ENCODE results near the gene SP1. TPM values are rescaled to one million over a fixed set of nuclear protein-coding genes. Genes with fewer than 3 reads are reported as not detected.
A peak's percentile ranks its signal among the peaks of the same experiment; 100 is the strongest.
"Not testable (repeated sequence)": the region's sequence is repeated elsewhere in the genome, so short reads cannot be mapped to it uniquely, and the experiment has no call there.

SP1 gene
- polyA plus RNA-seq: 10 to 100 TPM; 21.6 to 22.3 TPM

GRCh38 chr12:53380104-53380793, at the start of gene SP1:
Gene SP1 (plus strand): TSS chr12:53380176. CDS start chr12:53380292, 116 bp downstream.
- WGBS, 2 donors: 1 to 2% methylated on average over 45 to 67 of the region's 71 CpGs
- Histone ChIP-seq H3K9me3 (ENCODE audit: control insufficient read depth in 2 of 2, insufficient read depth in 1 of 2, low read depth in 1 of 2, low read length in 1 of 2) (no peaks in the 10 kb centered on the region), H3K27me3 (ENCODE audit: control insufficient read depth in 1 of 2, insufficient read depth in 2 of 2, low read length in 2 of 2) (no peaks in the 10 kb centered on the region), H3K36me3 (ENCODE audit: control insufficient read depth in 2 of 2, insufficient read depth in 2 of 2, low read length in 1 of 2) (peaks cover 7 to 15% of the 10 kb centered on the region in 2 donors), H3K4me3 (ENCODE audit: low read depth in 1 of 2, low read length in 2 of 2) (peak within 1 kb of the TSS; percentile 59 to 70), H3K4me1 (ENCODE audit: control insufficient read depth in 2 of 2, insufficient read depth in 2 of 2, low read length in 1 of 2) (peaks cover 5 to 19% of the 10 kb centered on the region in 2 donors), H3K27ac (ENCODE audit: low read depth in 2 of 2, low read length in 1 of 2) (peak within 1 kb of the TSS; percentile 99)

- Histone ChIP-seq H3K4me3 (ENCODE audit: low read depth in 1 of 2, low read length in 2 of 2) (no peak overlapping the region), H3K27me3 (ENCODE audit: control insufficient read depth in 1 of 2, insufficient read depth in 2 of 2, low read length in 2 of 2) (no peaks in the 10 kb centered on the region), H3K9me3 (ENCODE audit: control insufficient read depth in 2 of 2, insufficient read depth in 1 of 2, low read depth in 1 of 2, low read length in 1 of 2) (no peaks in the 10 kb centered on the region), H3K4me1 (ENCODE audit: control insufficient read depth in 2 of 2, insufficient read depth in 2 of 2, low read length in 1 of 2) (peaks cover 0 to 2% of the 10 kb centered on the region in 2 donors), H3K27ac (ENCODE audit: low read depth in 2 of 2, low read length in 1 of 2) (no peak overlapping the region), H3K36me3 (ENCODE audit: control insufficient read depth in 2 of 2, insufficient read depth in 2 of 2, low read length in 1 of 2) (no peaks in the 10 kb centered on the region)
- 77 to 87% methylated on average over 5 of the region's 5 CpGs for WGBS, 2 donors
These were observed 49.3 kb upstream of the SP1 start for GRCh38 chr12:53330671-53331070.

- not testable (repeated sequence) for H3K27ac ChIP-seq (ENCODE audit: low read depth in 2 of 2, low read length in 1 of 2); H3K4me3 ChIP-seq (ENCODE audit: low read depth in 1 of 2, low read length in 2 of 2); H3K9me3 ChIP-seq (ENCODE audit: control insufficient read depth in 2 of 2, insufficient read depth in 1 of 2, low read depth in 1 of 2, low read length in 1 of 2); H3K36me3 ChIP-seq (ENCODE audit: control insufficient read depth in 2 of 2, insufficient read depth in 2 of 2, low read length in 1 of 2); H3K4me1 ChIP-seq (ENCODE audit: control insufficient read depth in 2 of 2, insufficient read depth in 2 of 2, low read length in 1 of 2); H3K27me3 ChIP-seq (ENCODE audit: control insufficient read depth in 1 of 2, insufficient read depth in 2 of 2, low read length in 2 of 2)
These were observed 47.6 kb upstream of the SP1 start for GRCh38 chr12:53332339-53332738.

- WGBS, 2 donors: 57 to 70% methylated on average over 13 to 15 of the region's 15 CpGs
- no peak overlapping the region for H3K4me3 ChIP-seq (ENCODE audit: low read depth in 1 of 2, low read length in 2 of 2)
- H3K9me3 ChIP-seq (ENCODE audit: control insufficient read depth in 2 of 2, insufficient read depth in 1 of 2, low read depth in 1 of 2, low read length in 1 of 2): no peaks in the 10 kb centered on the region
- H3K27me3 ChIP-seq (ENCODE audit: control insufficient read depth in 1 of 2, insufficient read depth in 2 of 2, low read length in 2 of 2): no peaks in the 10 kb centered on the region
- H3K36me3 ChIP-seq (ENCODE audit: control insufficient read depth in 2 of 2, insufficient read depth in 2 of 2, low read length in 1 of 2): no peaks in the 10 kb centered on the region
- H3K4me1 ChIP-seq (ENCODE audit: control insufficient read depth in 2 of 2, insufficient read depth in 2 of 2, low read length in 1 of 2): no peaks in the 10 kb centered on the region
- H3K27ac ChIP-seq (ENCODE audit: low read depth in 2 of 2, low read length in 1 of 2): no peak overlapping the region
These were observed 47.2 kb upstream of the SP1 start for GRCh38 chr12:53332744-53333143.

- H3K4me3 ChIP-seq (ENCODE audit: low read depth in 1 of 2, low read length in 2 of 2): no peak overlapping the region
These were observed 46.7 kb upstream of the SP1 start for GRCh38 chr12:53333289-53333688.

GRCh38 chr12:53333845-53334244, 46.1 kb upstream of the SP1 start:
- 64 to 65% methylated on average over 7 of the region's 7 CpGs for WGBS, 2 donors
- Histone ChIP-seq H3K27me3 (ENCODE audit: control insufficient read depth in 1 of 2, insufficient read depth in 2 of 2, low read length in 2 of 2) (no peaks in the 10 kb centered on the region), H3K4me3 (ENCODE audit: low read depth in 1 of 2, low read length in 2 of 2) (no peak overlapping the region), H3K27ac (ENCODE audit: low read depth in 2 of 2, low read length in 1 of 2) (no peak overlapping the region), H3K9me3 (ENCODE audit: control insufficient read depth in 2 of 2, insufficient read depth in 1 of 2, low read depth in 1 of 2, low read length in 1 of 2) (no peaks in the 10 kb centered on the region), H3K4me1 (ENCODE audit: control insufficient read depth in 2 of 2, insufficient read depth in 2 of 2, low read length in 1 of 2) (no peaks in the 10 kb centered on the region), H3K36me3 (ENCODE audit: control insufficient read depth in 2 of 2, insufficient read depth in 2 of 2, low read length in 1 of 2) (no peaks in the 10 kb centered on the region)

More at GRCh38 chr12:53333289-53333688, 46.7 kb upstream of the SP1 start:
- H3K27ac ChIP-seq (ENCODE audit: low read depth in 2 of 2, low read length in 1 of 2): no peak overlapping the region
- 82 to 89% methylated on average over 4 of the region's 4 CpGs for WGBS, 2 donors
- H3K4me1 ChIP-seq (ENCODE audit: control insufficient read depth in 2 of 2, insufficient read depth in 2 of 2, low read length in 1 of 2): no peaks in the 10 kb centered on the region
- no peaks in the 10 kb centered on the region for H3K36me3 ChIP-seq (ENCODE audit: control insufficient read depth in 2 of 2, insufficient read depth in 2 of 2, low read length in 1 of 2)
- no peaks in the 10 kb centered on the region for H3K27me3 ChIP-seq (ENCODE audit: control insufficient read depth in 1 of 2, insufficient read depth in 2 of 2, low read length in 2 of 2)
- H3K9me3 ChIP-seq (ENCODE audit: control insufficient read depth in 2 of 2, insufficient read depth in 1 of 2, low read depth in 1 of 2, low read length in 1 of 2): no peaks in the 10 kb centered on the region

GRCh38 chr12:53334822-53335221, 45.2 kb upstream of the SP1 start:
- Histone ChIP-seq H3K36me3 (ENCODE audit: control insufficient read depth in 2 of 2, insufficient read depth in 2 of 2, low read length in 1 of 2) (no peaks in the 10 kb centered on the region), H3K27ac (ENCODE audit: low read depth in 2 of 2, low read length in 1 of 2) (no peak overlapping the region), H3K9me3 (ENCODE audit: control insufficient read depth in 2 of 2, insufficient read depth in 1 of 2, low read depth in 1 of 2, low read length in 1 of 2) (no peaks in the 10 kb centered on the region), H3K4me3 (ENCODE audit: low read depth in 1 of 2, low read length in 2 of 2) (no peak overlapping the region), H3K4me1 (ENCODE audit: control insufficient read depth in 2 of 2, insufficient read depth in 2 of 2, low read length in 1 of 2) (no peaks in the 10 kb centered on the region), H3K27me3 (ENCODE audit: control insufficient read depth in 1 of 2, insufficient read depth in 2 of 2, low read length in 2 of 2) (no peaks in the 10 kb centered on the region)
- 84 to 87% methylated on average over 8 of the region's 8 CpGs for WGBS, 2 donors

GRCh38 chr12:53336181-53336681, 43.7 kb upstream of the SP1 start, which contains the start of gene SP7:
Gene SP7 (minus strand): TSS chr12:53336354. CDS start chr12:53335646, 708 bp downstream.
- Histone ChIP-seq H3K9me3 (ENCODE audit: control insufficient read depth in 2 of 2, insufficient read depth in 1 of 2, low read depth in 1 of 2, low read length in 1 of 2) (no peaks in the 10 kb centered on the region), H3K4me1 (ENCODE audit: control insufficient read depth in 2 of 2, insufficient read depth in 2 of 2, low read length in 1 of 2) (no peaks in the 10 kb centered on the region), H3K27ac (ENCODE audit: low read depth in 2 of 2, low read length in 1 of 2) (no peak within 1 kb of the TSS), H3K27me3 (ENCODE audit: control insufficient read depth in 1 of 2, insufficient read depth in 2 of 2, low read length in 2 of 2) (no peaks in the 10 kb centered on the region), H3K4me3 (ENCODE audit: low read depth in 1 of 2, low read length in 2 of 2) (no peak within 1 kb of the TSS), H3K36me3 (ENCODE audit: control insufficient read depth in 2 of 2, insufficient read depth in 2 of 2, low read length in 1 of 2) (no peaks in the 10 kb centered on the region)
- 48 to 53% methylated on average over 15 of the region's 15 CpGs for WGBS, 2 donors

- H3K4me1 ChIP-seq (ENCODE audit: control insufficient read depth in 2 of 2, insufficient read depth in 2 of 2, low read length in 1 of 2): no peaks in the 10 kb centered on the region
- 38 to 40% methylated on average over 11 of the region's 11 CpGs for WGBS, 2 donors
- no peaks in the 10 kb centered on the region for H3K36me3 ChIP-seq (ENCODE audit: control insufficient read depth in 2 of 2, insufficient read depth in 2 of 2, low read length in 1 of 2)
- H3K4me3 ChIP-seq (ENCODE audit: low read depth in 1 of 2, low read length in 2 of 2): no peak overlapping the region
- H3K9me3 ChIP-seq (ENCODE audit: control insufficient read depth in 2 of 2, insufficient read depth in 1 of 2, low read depth in 1 of 2, low read length in 1 of 2): no peaks in the 10 kb centered on the region
- H3K27me3 ChIP-seq (ENCODE audit: control insufficient read depth in 1 of 2, insufficient read depth in 2 of 2, low read length in 2 of 2): no peaks in the 10 kb centered on the region
- H3K27ac ChIP-seq (ENCODE audit: low read depth in 2 of 2, low read length in 1 of 2): no peak overlapping the region
These were observed 42.0 kb upstream of the SP1 start for GRCh38 chr12:53338017-53338416.

GRCh38 chr12:53338916-53339315, 41.1 kb upstream of the SP1 start:
- Histone ChIP-seq H3K27me3 (ENCODE audit: control insufficient read depth in 1 of 2, insufficient read depth in 2 of 2, low read length in 2 of 2) (no peaks in the 10 kb centered on the region), H3K9me3 (ENCODE audit: control insufficient read depth in 2 of 2, insufficient read depth in 1 of 2, low read depth in 1 of 2, low read length in 1 of 2) (no peaks in the 10 kb centered on the region), H3K4me3 (ENCODE audit: low read depth in 1 of 2, low read length in 2 of 2) (no peak overlapping the region), H3K27ac (ENCODE audit: low read depth in 2 of 2, low read length in 1 of 2) (no peak overlapping the region), H3K36me3 (ENCODE audit: control insufficient read depth in 2 of 2, insufficient read depth in 2 of 2, low read length in 1 of 2) (no peaks in the 10 kb centered on the region), H3K4me1 (ENCODE audit: control insufficient read depth in 2 of 2, insufficient read depth in 2 of 2, low read length in 1 of 2) (no peaks in the 10 kb centered on the region)
- 45 to 57% methylated on average over 6 of the region's 6 CpGs for WGBS, 2 donors
